ENCODE measurements around the gene SCCPDH. TPM values are rescaled to one million over a fixed set of nuclear protein-coding genes. Genes with fewer than 3 reads are reported as not detected.

SCCPDH gene
- total and polyA plus RNA-seq, 2 experiments from 2014 or later = 44.2 to 44.8 TPM

DNA sequence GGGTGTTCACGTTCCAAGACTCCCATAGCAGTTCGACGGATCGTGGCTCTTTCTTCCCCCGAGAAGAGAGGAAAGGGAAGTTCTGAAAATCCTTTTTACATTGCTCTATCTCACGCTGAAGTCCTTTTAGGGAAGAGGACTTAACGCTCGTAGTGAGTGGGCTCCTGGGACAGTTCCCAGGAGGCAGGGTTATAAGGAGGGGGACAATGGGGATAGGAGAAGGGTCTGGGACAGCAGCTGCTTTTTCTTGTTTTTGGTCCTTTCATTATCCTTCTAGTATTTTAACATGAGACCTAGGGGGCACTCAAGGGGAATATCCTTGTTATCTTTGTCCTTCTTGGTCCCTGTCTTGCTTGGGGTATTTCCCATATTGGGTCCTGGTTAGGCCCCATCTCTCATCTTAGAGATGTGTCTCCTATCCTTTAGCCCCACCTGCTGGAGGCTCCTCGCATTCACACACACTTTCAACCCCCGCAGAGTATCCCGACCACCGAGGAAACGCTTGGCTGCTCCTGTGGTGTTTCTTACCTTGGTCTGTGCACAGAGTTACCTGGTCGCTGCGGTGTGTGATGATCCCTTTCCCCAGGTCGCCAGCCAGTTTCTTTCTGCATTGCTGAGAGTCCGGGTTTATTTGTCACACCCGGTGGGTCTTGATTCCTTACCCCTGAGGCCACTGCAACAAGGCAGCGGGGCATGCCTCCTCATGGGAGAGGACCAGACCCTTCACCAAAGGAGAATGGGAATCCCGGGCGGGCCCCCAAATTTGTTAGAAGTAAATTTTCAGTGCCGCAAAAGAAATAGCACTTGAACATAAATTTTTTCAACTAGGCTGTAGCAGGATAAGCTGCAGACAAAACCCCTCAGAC lies 29.7 kb downstream of the SCCPDH start:
- Histone ChIP-seq H3K4me1 (ENCODE audit: insufficient read depth) (no peaks in the 10 kb centered on the region), H3K27ac (no peak overlapping the region), H2AFZ (no peak overlapping the region), H3K4me2 (no peak overlapping the region), H4K20me1 (ENCODE audit: insufficient read depth, poor library complexity, severe bottlenecking) (no peaks in the 10 kb centered on the region), H3K9me2 (replicated peaks; ENCODE audit: insufficient read depth) (no peaks in the 10 kb centered on the region), H3K79me2 (no peaks in the 10 kb centered on the region), H3K9me3 (ENCODE audit: low read depth) (no peaks in the 10 kb centered on the region), H3K27me3 (no peaks in the 10 kb centered on the region), H3K36me3 (replicated peaks; ENCODE audit: insufficient read depth, low read depth) (no peaks in the 10 kb centered on the region), H3K4me3 (no peak overlapping the region)
- WGBS (ENCODE audit: low lambda C conversion rate, missing lambda C conversion rate) = 61% methylated on average over 22 of the region's 22 CpGs
- peak; percentile 80 for DNase-seq (ENCODE audit: low spot score)
- TF ChIP-seq EZH2phosphoT487 (IDR thresholded peaks at IDR 0.05; ENCODE audit: low read depth, severe bottlenecking, unreplicated experiment) = no peak
- TF ChIP-seq EZH2 (IDR thresholded peaks at IDR 0.05; ENCODE audit: borderline replicate concordance) = no peak
- TF ChIP-seq, protein P1, sequence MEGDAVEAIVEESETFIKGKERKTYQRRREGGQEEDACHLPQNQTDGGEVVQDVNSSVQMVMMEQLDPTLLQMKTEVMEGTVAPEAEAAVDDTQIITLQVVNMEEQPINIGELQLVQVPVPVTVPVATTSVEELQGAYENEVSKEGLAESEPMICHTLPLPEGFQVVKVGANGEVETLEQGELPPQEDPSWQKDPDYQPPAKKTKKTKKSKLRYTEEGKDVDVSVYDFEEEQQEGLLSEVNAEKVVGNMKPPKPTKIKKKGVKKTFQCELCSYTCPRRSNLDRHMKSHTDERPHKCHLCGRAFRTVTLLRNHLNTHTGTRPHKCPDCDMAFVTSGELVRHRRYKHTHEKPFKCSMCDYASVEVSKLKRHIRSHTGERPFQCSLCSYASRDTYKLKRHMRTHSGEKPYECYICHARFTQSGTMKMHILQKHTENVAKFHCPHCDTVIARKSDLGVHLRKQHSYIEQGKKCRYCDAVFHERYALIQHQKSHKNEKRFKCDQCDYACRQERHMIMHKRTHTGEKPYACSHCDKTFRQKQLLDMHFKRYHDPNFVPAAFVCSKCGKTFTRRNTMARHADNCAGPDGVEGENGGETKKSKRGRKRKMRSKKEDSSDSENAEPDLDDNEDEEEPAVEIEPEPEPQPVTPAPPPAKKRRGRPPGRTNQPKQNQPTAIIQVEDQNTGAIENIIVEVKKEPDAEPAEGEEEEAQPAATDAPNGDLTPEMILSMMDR (IDR thresholded peaks at IDR 0.05; ENCODE audit: poor library complexity) = peak; percentile 79

GRCh38 chr1:246755419-246755818 lies 31.2 kb downstream of the SCCPDH start:
- Histone ChIP-seq H3K27me3 (no peaks in the 10 kb centered on the region), H3K4me3 (no peak overlapping the region), H3K27ac (no peak overlapping the region), H3K4me2 (no peak overlapping the region), H2AFZ (no peak overlapping the region), H3K79me2 (no peaks in the 10 kb centered on the region), H3K36me3 (replicated peaks; ENCODE audit: insufficient read depth, low read depth) (no peaks in the 10 kb centered on the region), H4K20me1 (ENCODE audit: insufficient read depth, poor library complexity, severe bottlenecking) (no peaks in the 10 kb centered on the region), H3K4me1 (ENCODE audit: insufficient read depth) (no peaks in the 10 kb centered on the region), H3K9me3 (ENCODE audit: low read depth) (no peaks in the 10 kb centered on the region), H3K9me2 (replicated peaks; ENCODE audit: insufficient read depth) (no peaks in the 10 kb centered on the region)
- DNase-seq (ENCODE audit: low spot score) = no peak
- TF ChIP-seq EZH2 (IDR thresholded peaks at IDR 0.05; ENCODE audit: borderline replicate concordance) = no peak
- no peak for TF ChIP-seq EZH2phosphoT487 (IDR thresholded peaks at IDR 0.05; ENCODE audit: low read depth, severe bottlenecking, unreplicated experiment)
- TF ChIP-seq, protein P1 (IDR thresholded peaks at IDR 0.05; ENCODE audit: poor library complexity) = no peak
- WGBS (ENCODE audit: low lambda C conversion rate, missing lambda C conversion rate) = 96% methylated on average over 8 of the region's 8 CpGs

- TF ChIP-seq, protein P1 (IDR thresholded peaks at IDR 0.05; ENCODE audit: poor library complexity) = no peak
- no peak for TF ChIP-seq EZH2phosphoT487 (IDR thresholded peaks at IDR 0.05; ENCODE audit: low read depth, severe bottlenecking, unreplicated experiment)
- TF ChIP-seq EZH2 (IDR thresholded peaks at IDR 0.05; ENCODE audit: borderline replicate concordance) = no peak
- no peaks in the 10 kb centered on the region for H3K36me3 ChIP-seq (replicated peaks; ENCODE audit: insufficient read depth, low read depth)
- WGBS (ENCODE audit: low lambda C conversion rate, missing lambda C conversion rate) = 79% methylated on average over 14 of the region's 14 CpGs
Measured at GRCh38 chr1:246760422-246761347, 36.5 kb downstream of the SCCPDH start.

More at GRCh38 chr1:246760422-246761347, 36.5 kb downstream of the SCCPDH start:
- Histone ChIP-seq H3K4me1 (ENCODE audit: insufficient read depth) (no peaks in the 10 kb centered on the region), H3K27me3 (no peaks in the 10 kb centered on the region), H2AFZ (no peak overlapping the region), H3K79me2 (no peaks in the 10 kb centered on the region), H3K9me2 (replicated peaks; ENCODE audit: insufficient read depth) (no peaks in the 10 kb centered on the region), H3K9me3 (ENCODE audit: low read depth) (no peaks in the 10 kb centered on the region), H3K4me2 (no peak overlapping the region), H3K27ac (no peak overlapping the region), H4K20me1 (ENCODE audit: insufficient read depth, poor library complexity, severe bottlenecking) (no peaks in the 10 kb centered on the region), H3K4me3 (no peak overlapping the region)
- no peak for DNase-seq (ENCODE audit: low spot score)

All from hepatocyte (in vitro differentiated cells).